ENCODE results near the gene RBM19.

DNA sequence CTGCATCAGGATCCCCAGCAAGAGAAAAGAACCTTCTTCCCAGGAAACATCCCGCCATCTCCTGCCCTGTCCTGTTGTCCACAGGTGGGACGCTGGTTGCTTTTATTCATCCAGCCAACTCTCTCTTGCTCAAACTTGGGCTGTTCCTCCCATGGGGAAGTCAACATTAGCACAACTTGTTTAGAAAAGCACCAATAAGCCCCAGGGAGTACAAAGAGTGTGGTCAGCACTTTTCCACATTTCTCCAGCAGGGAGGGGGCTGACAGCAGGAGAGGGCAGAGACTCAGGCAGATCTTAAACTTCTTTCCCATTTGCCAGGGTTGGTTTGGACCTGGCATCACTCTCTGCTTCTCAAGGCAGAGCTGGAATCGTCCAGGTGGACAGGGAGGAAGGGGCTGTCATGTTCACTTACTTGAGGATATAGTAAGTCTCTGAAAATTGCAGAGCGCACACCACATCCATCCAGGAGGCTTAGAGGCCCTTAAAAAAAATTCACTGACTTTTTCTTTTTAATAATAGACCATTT is 74.9 kb downstream of the RBM19 start:
- TF ChIP-seq, protein P1, sequence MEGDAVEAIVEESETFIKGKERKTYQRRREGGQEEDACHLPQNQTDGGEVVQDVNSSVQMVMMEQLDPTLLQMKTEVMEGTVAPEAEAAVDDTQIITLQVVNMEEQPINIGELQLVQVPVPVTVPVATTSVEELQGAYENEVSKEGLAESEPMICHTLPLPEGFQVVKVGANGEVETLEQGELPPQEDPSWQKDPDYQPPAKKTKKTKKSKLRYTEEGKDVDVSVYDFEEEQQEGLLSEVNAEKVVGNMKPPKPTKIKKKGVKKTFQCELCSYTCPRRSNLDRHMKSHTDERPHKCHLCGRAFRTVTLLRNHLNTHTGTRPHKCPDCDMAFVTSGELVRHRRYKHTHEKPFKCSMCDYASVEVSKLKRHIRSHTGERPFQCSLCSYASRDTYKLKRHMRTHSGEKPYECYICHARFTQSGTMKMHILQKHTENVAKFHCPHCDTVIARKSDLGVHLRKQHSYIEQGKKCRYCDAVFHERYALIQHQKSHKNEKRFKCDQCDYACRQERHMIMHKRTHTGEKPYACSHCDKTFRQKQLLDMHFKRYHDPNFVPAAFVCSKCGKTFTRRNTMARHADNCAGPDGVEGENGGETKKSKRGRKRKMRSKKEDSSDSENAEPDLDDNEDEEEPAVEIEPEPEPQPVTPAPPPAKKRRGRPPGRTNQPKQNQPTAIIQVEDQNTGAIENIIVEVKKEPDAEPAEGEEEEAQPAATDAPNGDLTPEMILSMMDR (conservative IDR thresholded peaks at IDR 0.05): no peak
- no peak for TF ChIP-seq ZFX (IDR thresholded peaks at IDR 0.05)
